GM21717 (cell line): Measurements from ENCODE around the gene MUC15.

Source experiments
- ATAC-seq: cut with Tn5 transposase; IDR thresholded peaks from one replicate; pipeline ENCODE4 v1.9.1; 2021; ENCODE audit warnings: mild to moderate bottlenecking, moderate library complexity; ENCODE audit not compliant: unreplicated experiment

Gene MUC15

DNA sequence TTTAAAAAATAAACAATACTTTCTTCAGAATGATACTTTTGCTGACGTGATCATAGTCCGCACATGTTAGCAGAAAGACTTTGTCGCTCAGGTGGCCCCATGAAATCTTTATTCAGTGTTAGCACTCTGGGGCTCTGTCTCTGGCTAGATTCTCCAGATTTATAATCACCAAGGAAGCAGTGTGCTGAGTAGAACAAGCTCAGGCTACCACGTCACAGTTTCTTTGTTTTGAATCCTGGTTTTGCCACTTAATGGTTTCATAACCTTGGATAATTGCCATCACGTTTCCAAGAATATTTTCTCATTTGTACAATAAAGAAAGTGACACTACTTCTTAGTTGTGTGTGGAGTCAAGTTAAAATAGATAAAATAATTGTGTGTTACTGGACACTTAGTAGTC, 3.9 kb upstream of the MUC15 start:
- no peak for ATAC-seq

GRCh38 chr11:26573896-26574295, 1.8 kb upstream of the MUC15 start:
- no peak for ATAC-seq

DNA sequence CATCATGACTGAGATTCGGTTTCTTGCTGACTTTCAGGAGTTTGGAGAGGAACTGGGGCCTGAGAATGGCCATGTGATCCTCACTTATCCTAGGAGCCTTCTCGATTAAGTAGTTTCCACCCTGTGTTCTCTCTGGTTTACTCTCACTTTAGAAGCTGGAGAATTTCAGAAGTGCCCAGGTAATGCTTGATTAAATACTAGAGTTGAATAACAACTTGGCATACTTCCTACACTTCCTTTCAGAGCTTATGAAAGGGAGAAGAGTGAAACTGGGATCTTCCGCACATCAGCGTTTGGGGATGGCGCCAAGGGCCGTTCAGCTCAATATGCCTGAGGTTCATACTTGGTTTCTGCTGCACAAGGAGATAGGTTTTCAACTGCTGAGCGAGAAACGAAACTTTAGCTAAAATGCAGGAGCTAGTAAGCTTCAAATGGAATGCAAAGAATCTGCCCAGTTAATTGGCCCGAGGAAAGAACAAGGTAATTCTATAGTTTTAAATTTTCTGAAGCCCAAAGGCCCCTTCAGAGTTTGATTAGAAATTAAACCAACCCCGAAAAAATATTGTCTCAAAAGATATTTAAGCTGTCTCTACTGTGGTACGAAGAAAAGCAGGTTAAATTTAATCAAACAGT, 823 bp upstream of the MUC15 start:
- no peak for ATAC-seq

DNA sequence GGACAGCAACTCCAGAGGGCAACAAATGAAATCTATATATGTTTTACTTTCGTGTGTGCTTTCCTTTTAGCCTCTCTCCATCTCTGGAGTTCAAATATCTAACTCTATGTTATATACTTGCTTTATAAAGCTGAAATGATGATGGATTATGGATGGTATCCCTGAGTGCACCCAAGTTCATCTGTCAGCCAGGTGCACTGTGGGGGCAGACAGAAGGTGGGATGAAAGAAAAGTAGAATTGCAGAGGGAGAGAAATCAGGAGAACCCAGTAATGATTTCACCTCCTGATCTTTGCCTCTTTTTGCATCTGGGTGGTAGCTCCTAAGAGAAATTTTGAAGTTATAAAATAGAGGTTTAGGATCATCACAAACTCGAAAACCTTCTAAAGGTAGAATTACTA, 2.4 kb downstream of the MUC15 start:
- ATAC-seq, result no peak

DNA sequence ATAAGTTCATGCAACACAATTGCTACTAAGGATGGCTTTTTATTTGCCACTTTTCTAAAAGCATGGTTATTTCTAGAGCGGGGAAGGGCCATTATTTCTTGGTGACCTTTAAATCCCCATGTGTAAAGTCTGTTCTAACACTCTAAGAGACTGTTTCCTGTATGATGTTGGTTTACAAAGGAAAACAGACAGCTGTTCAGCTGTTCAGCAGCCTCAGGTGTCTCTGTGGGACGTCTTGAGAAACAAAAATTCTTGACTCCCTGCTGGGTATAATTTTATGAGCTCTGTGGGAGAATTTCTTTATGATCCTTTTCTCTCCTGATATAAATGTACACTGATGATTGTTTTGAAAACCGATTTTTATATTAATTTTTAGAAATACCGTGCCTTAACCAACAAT, 13.9 kb downstream of the MUC15 start:
- ATAC-seq, result no peak

DNA sequence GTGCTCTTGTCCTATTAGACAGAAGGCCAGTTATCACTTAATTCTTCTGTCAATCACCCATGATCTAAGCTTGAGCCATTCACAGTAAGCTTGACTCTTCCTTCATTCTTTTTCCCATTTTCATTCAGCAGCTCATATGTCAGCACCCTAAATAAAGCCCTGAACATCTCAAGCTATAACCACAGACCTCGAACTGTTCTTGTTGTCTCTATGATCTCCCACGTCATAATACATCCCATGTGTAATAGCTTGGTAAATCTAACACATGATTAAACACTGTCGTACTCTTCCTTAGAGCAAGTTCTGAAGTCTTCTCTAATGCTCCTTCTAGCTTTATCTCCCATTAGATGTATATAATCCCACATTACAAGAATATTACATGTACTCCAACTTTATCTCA, 14.4 kb downstream of the MUC15 start:
- ATAC-seq, result no peak

DNA sequence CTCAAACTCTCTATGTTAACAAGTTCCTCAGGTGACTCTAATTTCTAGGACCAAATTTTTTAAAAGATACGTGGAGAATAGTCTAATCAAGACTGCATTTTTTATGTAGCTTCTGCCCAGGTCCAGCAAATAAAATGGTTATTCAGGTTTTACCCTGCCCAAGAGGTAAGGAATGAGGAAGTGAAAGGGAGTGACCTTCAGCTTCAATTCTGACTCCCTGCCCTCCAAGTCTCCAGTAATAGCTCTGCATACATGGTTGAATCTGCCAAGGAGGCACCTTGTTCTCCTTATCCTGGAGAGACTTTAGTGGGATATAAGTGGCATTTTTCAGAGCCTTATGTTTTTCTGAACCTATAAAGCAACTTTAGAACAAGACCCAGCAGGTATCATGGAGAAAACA, 15.5 kb downstream of the MUC15 start:
- ATAC-seq, result no peak

DNA sequence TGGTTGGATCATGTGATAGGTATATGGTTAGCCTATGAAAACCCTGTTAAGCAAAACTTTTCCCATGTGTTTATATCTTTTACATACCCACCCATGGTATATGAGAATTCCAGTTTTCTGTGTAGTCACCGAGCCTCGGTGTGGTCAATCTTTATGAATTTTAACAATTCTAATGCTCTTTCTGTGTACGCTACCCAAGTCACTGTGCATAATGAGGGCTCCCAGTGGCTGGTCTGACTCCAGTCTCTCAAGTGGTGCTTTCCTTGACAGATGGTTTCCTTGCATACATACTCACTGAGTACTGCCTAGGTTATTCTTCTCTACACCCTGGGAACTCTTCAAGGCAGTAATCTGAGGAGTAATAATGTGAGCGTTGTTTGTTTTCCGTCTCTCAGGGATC, 17.6 kb downstream of the MUC15 start:
- no peak for ATAC-seq

DNA sequence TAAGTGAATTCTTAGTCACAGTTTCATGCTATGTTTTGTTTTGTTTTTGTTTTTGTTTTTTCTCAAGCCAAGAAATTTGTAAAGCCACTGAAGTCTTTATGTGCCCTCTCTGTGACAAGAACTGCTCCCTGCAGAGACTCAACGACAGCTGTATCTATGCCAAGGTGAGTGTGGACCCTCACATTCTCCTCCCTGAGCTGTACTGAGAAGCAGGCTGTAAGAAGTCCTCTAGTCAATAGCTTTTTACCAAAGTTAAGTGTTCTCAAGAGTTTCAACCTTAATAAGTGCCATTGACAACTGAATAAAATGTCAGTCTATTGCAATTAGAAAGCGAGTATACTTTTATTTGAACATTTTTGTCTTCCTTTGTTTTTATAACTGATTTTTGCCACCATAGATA, 18.9 kb downstream of the MUC15 start:
- no peak for ATAC-seq

DNA sequence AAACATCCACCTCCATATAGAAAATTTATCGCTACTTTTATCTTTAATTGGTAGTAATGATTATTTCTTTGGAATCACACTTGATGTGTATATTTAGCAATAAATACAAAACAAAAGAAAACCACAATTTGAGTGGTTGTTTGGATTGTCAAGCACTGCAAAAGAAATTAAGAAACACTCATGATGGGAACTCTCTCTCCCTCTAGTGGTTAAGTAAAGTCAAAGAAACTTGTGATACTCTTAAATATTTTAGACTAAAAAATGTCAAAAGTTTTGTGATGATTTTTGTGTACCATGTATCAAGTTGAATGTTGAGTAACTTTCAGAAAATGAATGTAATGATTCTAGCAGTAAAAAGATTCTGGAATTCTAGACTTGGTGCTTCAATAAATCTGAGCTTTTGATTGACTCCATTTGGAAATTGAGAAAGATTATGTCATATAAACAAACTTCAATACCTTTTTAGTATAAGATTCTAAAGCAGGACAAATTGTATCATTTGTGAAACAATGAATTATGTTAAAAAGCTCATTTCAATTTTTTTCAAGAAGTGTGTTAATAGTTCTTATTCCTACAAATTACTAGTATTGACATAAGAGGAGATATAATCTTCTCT, 20.8 kb downstream of the MUC15 start:
- ATAC-seq, result no peak

DNA sequence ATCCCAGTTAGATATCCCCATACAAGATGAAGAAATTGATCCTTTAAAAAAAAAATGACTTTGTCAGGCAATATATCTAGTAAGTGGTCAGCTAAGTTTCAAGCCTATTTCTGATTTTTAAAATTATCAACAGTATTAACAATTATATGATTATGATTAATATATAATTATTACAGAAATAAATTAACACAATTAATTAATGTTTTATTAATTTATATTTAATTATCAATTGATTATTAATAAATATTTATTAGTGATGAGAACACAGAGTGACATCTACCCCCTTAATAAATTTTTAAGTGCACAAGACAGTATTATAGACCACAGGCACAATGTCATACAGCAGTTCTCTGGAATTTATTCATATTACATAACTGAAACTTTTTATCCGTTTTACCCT, 22.0 kb downstream of the MUC15 start:
- ATAC-seq, result no peak

- no peak for ATAC-seq
These were observed 22.9 kb downstream of the MUC15 start for GRCh38 chr11:26549176-26549575.

- no peak for ATAC-seq
These were observed 30.2 kb downstream of the MUC15 start for GRCh38 chr11:26541870-26542269.

- ATAC-seq, result no peak
These were observed 32.5 kb downstream of the MUC15 start for GRCh38 chr11:26539517-26539916.

- no peak for ATAC-seq
These were observed 34.7 kb downstream of the MUC15 start for GRCh38 chr11:26537341-26537740.

- no peak for ATAC-seq
These were observed 44.4 kb downstream of the MUC15 start for GRCh38 chr11:26527685-26528084.

DNA sequence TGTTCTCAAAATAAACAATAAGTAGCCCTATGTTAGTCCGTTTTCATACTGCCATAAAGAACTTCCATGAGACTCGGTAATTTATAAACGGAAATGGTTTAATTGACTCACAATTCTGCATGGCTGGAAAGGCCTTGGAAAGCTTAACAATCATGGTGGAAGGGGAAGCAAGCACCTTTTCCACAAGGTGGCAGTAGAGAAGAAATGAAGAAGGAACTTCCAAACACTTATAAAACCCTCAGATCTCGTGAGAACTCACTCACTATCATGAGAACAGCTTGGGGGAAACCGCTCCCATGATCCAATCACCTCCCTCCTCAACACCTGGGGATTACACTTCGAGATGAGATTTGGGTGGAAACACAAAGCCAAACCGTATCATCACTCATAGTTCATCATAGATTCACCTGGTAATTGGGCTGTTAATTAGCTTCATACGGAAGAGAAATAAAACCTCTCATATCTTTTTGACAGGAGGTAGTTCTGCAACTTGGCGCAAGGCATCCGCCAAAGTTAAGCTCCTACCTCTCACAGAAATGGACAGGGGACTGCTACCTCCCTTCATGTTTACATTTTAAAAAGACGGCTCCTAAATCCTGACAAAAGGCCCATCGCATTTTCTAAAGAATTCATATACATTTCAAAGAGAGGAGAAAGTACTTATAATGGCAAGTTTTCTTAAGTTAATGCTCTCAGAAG, 49.0 kb downstream of the MUC15 start:
- no peak for ATAC-seq

- no peak for ATAC-seq
These were observed 52.6 kb downstream of the MUC15 start for GRCh38 chr11:26519469-26519868.

GRCh38 chr11:26512196-26512595, 59.9 kb downstream of the MUC15 start:
- ATAC-seq, result no peak

- no peak for ATAC-seq
These were observed 61.3 kb downstream of the MUC15 start for GRCh38 chr11:26510756-26511155.

DNA sequence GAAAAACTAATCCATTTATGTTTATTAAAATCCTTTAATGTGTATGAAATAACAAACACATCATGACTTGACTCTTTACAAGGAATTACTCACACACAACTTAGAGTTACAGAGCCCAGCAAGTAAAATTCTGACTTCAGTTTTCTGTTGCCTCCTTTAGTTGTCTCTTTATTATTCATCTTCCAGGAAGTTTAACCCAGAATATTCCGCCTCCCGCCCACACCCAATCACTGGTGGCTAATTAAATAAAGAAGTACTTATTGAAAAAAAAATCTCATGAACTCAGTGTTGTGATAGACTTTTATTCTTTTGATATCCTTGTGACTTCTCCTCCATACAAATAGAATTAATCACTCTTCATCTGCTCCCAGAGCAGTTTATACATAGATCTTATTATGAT, 61.9 kb downstream of the MUC15 start:
- no peak for ATAC-seq
